GM23338 (cell line): ENCODE measurements around the gene LGALS3. TPM values are rescaled to one million over a fixed set of nuclear protein-coding genes. Genes with fewer than 3 reads are reported as not detected.
A peak's percentile ranks its signal among the peaks of the same experiment; 100 is the strongest.

Source experiments
- ATAC-seq: fragments of 200-7000 bp; cut with Tn5 transposase; 3 replicates; pipeline ENCODE4 v1.9.1; 2020
- DNase-seq: peaks from one replicate; pipeline ENCODE4 v3.0.0-alpha.2; 2015; ENCODE audit warnings: low spot score
- H2AFZ ChIP-seq: fragments of 200-600 bp; sonication (generic); 2 replicates; pipeline ENCODE4 v1.8.0; 2016; ENCODE audit warnings: antibody characterized with exemption, mild to moderate bottlenecking, moderate library complexity
- H3F3A ChIP-seq: fragments of 200-600 bp; sonication (generic); replicated peaks from 2 replicates; pipeline ENCODE4 v1.8.0; 2017; ENCODE audit warnings: antibody characterized with exemption, mixed run types, low read depth
- H3K27ac ChIP-seq: fragments of 200-600 bp; sonication (generic); 2 replicates; pipeline ENCODE4 v1.6.1; 2016; ENCODE audit warnings: low read depth
- H3K27me3 ChIP-seq: fragments of 200-600 bp; sonication (generic); 2 replicates; pipeline ENCODE4 v1.8.0; 2016; ENCODE audit warnings: mild to moderate bottlenecking, mixed run types, moderate library complexity; ENCODE audit not compliant: insufficient read depth
- H3K36me3 ChIP-seq: fragments of 200-600 bp; sonication (generic); 2 replicates; pipeline ENCODE4 v1.8.0; 2016; ENCODE audit warnings: mild to moderate bottlenecking; ENCODE audit not compliant: insufficient read depth
- H3K4me1 ChIP-seq: fragments of 200-600 bp; sonication (generic); 2 replicates; pipeline ENCODE4 v1.8.0; 2016; ENCODE audit warnings: mild to moderate bottlenecking, moderate library complexity; ENCODE audit not compliant: insufficient read depth
- H3K4me2 ChIP-seq: fragments of 200-600 bp; sonication (generic); 2 replicates; pipeline ENCODE4 v1.7.1; 2017; ENCODE audit warnings: mixed run types
- H3K4me3 ChIP-seq: fragments of 200-600 bp; sonication (generic); 2 replicates; pipeline ENCODE4 v1.6.1; 2016; ENCODE audit warnings: mixed run types
- H3K79me2 ChIP-seq: fragments of 200-600 bp; sonication (generic); replicated peaks from 2 replicates; pipeline ENCODE4 v1.8.0; 2017; ENCODE audit warnings: mild to moderate bottlenecking; ENCODE audit not compliant: insufficient read depth
- H3K9me2 ChIP-seq: fragments of 200-600 bp; sonication (generic); 2 replicates; pipeline ENCODE4 v1.8.0; 2017; ENCODE audit not compliant: insufficient read depth
- H4K20me1 ChIP-seq: fragments of 200-600 bp; sonication (generic); replicated peaks from 2 replicates; pipeline ENCODE4 v1.8.0; 2017; ENCODE audit warnings: mild to moderate bottlenecking; ENCODE audit not compliant: insufficient read depth
- H3K27ac Mint-ChIP-seq: 2 replicates; pipeline ENCODE4 v1.8.0; 2020; ENCODE audit warnings: inconsistent platforms, mild to moderate bottlenecking, moderate library complexity, mixed read lengths
- H3K27me3 Mint-ChIP-seq: 3 replicates; pipeline ENCODE4 v1.8.0; 2022; ENCODE audit warnings: low read depth, mild to moderate bottlenecking, moderate library complexity, mixed read lengths, inconsistent platforms; ENCODE audit not compliant: insufficient read depth, poor library complexity
- H3K36me3 Mint-ChIP-seq: 3 replicates; pipeline ENCODE4 v1.8.0; 2021; ENCODE audit warnings: low read depth, mild to moderate bottlenecking, inconsistent platforms, moderate library complexity, mixed read lengths
- H3K4me1 Mint-ChIP-seq: 3 replicates; pipeline ENCODE4 v1.8.0; 2020; ENCODE audit warnings: mild to moderate bottlenecking, inconsistent platforms, mixed read lengths
- H3K4me3 Mint-ChIP-seq: 3 replicates; pipeline ENCODE4 v1.8.0; 2021; ENCODE audit warnings: moderate library complexity, mild to moderate bottlenecking, inconsistent platforms, mixed read lengths
- H3K9me3 Mint-ChIP-seq: 3 replicates; pipeline ENCODE4 v1.8.0; 2020; ENCODE audit warnings: moderate library complexity, mild to moderate bottlenecking, inconsistent platforms, mixed read lengths
- CREB1 ChIP-seq: fragments of 250-450 bp; sonication (Bioruptor Pico); IDR thresholded peaks from 2 replicates; pipeline ENCODE4 v1.5.0; 2020; ENCODE audit warnings: low read depth, mild to moderate bottlenecking, moderate library complexity
- CTCF ChIP-seq, 2 experiments: fragments of 200-600 bp in 1 of 2; sonication (generic) in 1 of 2; conservative IDR thresholded peaks; 2 replicates each; pipeline versions ENCODE4 v1.5.1 to v1.6.1; 2016 to 2017; ENCODE audit warnings: antibody characterized with exemption in 2 of 2, low read depth in 2 of 2, mild to moderate bottlenecking in 2 of 2, moderate library complexity in 1 of 2
- ETS1 ChIP-seq: IDR thresholded peaks from 2 replicates; pipeline ENCODE4 v1.6.1; 2016; ENCODE audit warnings: antibody characterized with exemption
- NANOG ChIP-seq: IDR thresholded peaks from 2 replicates; pipeline ENCODE4 v1.6.1; 2016; ENCODE audit warnings: antibody characterized with exemption, borderline replicate concordance
- POLR2AphosphoS5 ChIP-seq: IDR thresholded peaks from 2 replicates; pipeline ENCODE4 v1.6.1; 2016; ENCODE audit warnings: antibody characterized with exemption, low read depth
- STAT1 ChIP-seq: IDR thresholded peaks from one replicate; pipeline ENCODE4 v1.6.1; 2016; ENCODE audit warnings: antibody characterized with exemption; ENCODE audit not compliant: unreplicated experiment
- ZNF114 ChIP-seq: fragments of 250-450 bp; sonication (Bioruptor Pico); IDR thresholded peaks from 2 replicates; pipeline ENCODE4 v1.5.0; 2020; ENCODE audit warnings: mild to moderate bottlenecking, moderate library complexity
- ZNF331 ChIP-seq: fragments of 250-450 bp; sonication (Bioruptor Pico); IDR thresholded peaks from 2 replicates; pipeline ENCODE4 v1.5.0; 2020; ENCODE audit warnings: low read depth, mild to moderate bottlenecking, moderate library complexity
- ZNF462 ChIP-seq: fragments of 250-450 bp; sonication (Bioruptor Pico); IDR thresholded peaks from 2 replicates; pipeline ENCODE4 v1.5.0; 2020; ENCODE audit warnings: mild to moderate bottlenecking, moderate library complexity
- polyA plus RNA-seq: library from polyadenylated mRNA; unstranded; fragments of >200 nt; fragmentation: Nextera tagmentation; extraction: Ambion mirVana; gene quantifications from 2 replicates; pipeline ENCODE4 v1.2.1, GENCODE V29; 2016
- total RNA-seq: library from RNA; depleted of rRNA; stranded (reverse); fragments of >200 nt; shearing (Covaris generic); gene quantifications from 2 replicates; pipeline ENCODE4 v1.2.3, GENCODE V29; 2014

Gene LGALS3
- total and polyA plus RNA-seq, 2 experiments from 2014 or later, result 7.2 to 10.9 TPM

GRCh38 chr14:55129428-55130195 lies 560 bp downstream of the LGALS3 start:
- Histone ChIP-seq H3K4me3 (peak overlapping the region; percentile 74), H3K27me3 (peaks cover 54% of the 10 kb centered on the region), H4K20me1 (peaks cover 6% of the 10 kb centered on the region), H3F3A (no peaks in the 10 kb centered on the region), H3K36me3 (no peaks in the 10 kb centered on the region), H2AFZ (peak overlapping the region; percentile 95), H3K27ac (no peak overlapping the region), H3K9me2 (no peaks in the 10 kb centered on the region), H3K4me2 (peak overlapping the region; percentile 91), H3K4me1 (0 out of 2 replicates have a peak, but pooled peaks cover 2% of the 10 kb centered on the region), H3K79me2 (no peaks in the 10 kb centered on the region)
- H3K4me3 Mint-ChIP-seq, result peak overlapping the region; percentile 75
- ATAC-seq (peak; percentile 61), DNase-seq (peak; percentile 72)
- no peaks in the 10 kb centered on the region for H3K9me3 Mint-ChIP-seq
- H3K27ac Mint-ChIP-seq, result no peak overlapping the region
- H3K36me3 Mint-ChIP-seq, result no peaks in the 10 kb centered on the region
- peaks cover 4% of the 10 kb centered on the region; the same call in 2 of the 3 replicates for H3K4me1 Mint-ChIP-seq
- TF ChIP-seq POLR2AphosphoS5 (no peak), NANOG (no peak), ZNF462 (CRISPR knock-in tag) (no peak), CTCF (conservative IDR thresholded peaks at IDR 0.05; ENCODE audit: low read depth in 2 of 2) (no peak), CREB1 (no peak), ZNF331 (no peak), ZNF114 (CRISPR knock-in tag) (no peak), ETS1 (no peak), STAT1 (no peak)
- peaks cover 30% of the 10 kb centered on the region for H3K27me3 Mint-ChIP-seq
